SK-N-SH (cell line): ENCODE results near the gene SEC62. TPM values are rescaled to one million over a fixed set of nuclear protein-coding genes. Genes with fewer than 3 reads are reported as not detected.

ENCODE experiments used
- CTCF ChIA-PET: fragments of 300-600, 350-600 bp; formaldehyde crosslinking; extraction: SDS; loops from one replicate; lab custom pipeline; 2021; lab: Yijun Ruan, JAX
- POLR2A ChIA-PET: fragments of 350-600 bp; sonication (Branson Sonifier 250); formaldehyde crosslinking; extraction: SDS; loops from one replicate; lab custom pipeline; 2020; ENCODE audit warnings: antibody characterized with exemption, inconsistent platforms; lab: Yijun Ruan, JAX
- DNase-seq: peaks from one replicate; pipeline ENCODE4 v3.0.0; 2012
- H2AFZ ChIP-seq: fragments of 200-600 bp; sonication (generic); 2 replicates; pipeline ENCODE4 v1.8.1; 2016; ENCODE audit warnings: antibody characterized with exemption, mild to moderate bottlenecking, low read depth
- H3F3A ChIP-seq: fragments of 200-600 bp; sonication (generic); replicated peaks from 2 replicates; pipeline ENCODE3; 2016; ENCODE audit warnings: antibody characterized with exemption, mild to moderate bottlenecking; ENCODE audit not compliant: insufficient read depth
- H3K27ac ChIP-seq, 2 experiments: fragments of 200-500 bp in 1 of 2; fragments of 200-600 bp in 1 of 2; sonication (Bioruptor generic) in 1 of 2; sonication (generic), shearing (Covaris generic) in 1 of 2; 2 replicates each; pipeline versions ENCODE4 v1.5.1 to v1.6.1; 2014 to 2016; ENCODE audit warnings: low read depth in 2 of 2, inconsistent platforms in 1 of 2, low read length in 1 of 2, mild to moderate bottlenecking in 1 of 2, mixed read lengths in 1 of 2
- H3K27me3 ChIP-seq: fragments of 200-600 bp; sonication (generic), shearing (Covaris generic); 2 replicates; pipeline ENCODE4 v1.6.1; 2016; ENCODE audit warnings: mixed run types; ENCODE audit not compliant: insufficient read depth
- H3K36me3 ChIP-seq, 2 experiments: fragments of 200-500 bp in 1 of 2; fragments of 200-600 bp in 1 of 2; sonication (Bioruptor generic) in 1 of 2; sonication (generic) in 1 of 2; replicated peaks in 1 of 2; 2 replicates each; pipeline versions ENCODE3 to v1.5.1; 2014 to 2016; ENCODE audit warnings: low read length in 1 of 2, mild to moderate bottlenecking in 1 of 2; ENCODE audit not compliant: insufficient read depth in 2 of 2, control insufficient read depth in 1 of 2
- H3K4me1 ChIP-seq, 2 experiments: fragments of 200-500 bp in 1 of 2; fragments of 200-600 bp in 1 of 2; sonication (Bioruptor generic) in 1 of 2; sonication (generic), shearing (Covaris generic) in 1 of 2; 2 replicates each; pipeline versions ENCODE4 v1.5.1 to v1.6.1; 2014 to 2016; ENCODE audit warnings: low read depth in 1 of 2, low read length in 1 of 2, mixed run types in 1 of 2; ENCODE audit not compliant: insufficient read depth in 2 of 2, control insufficient read depth in 1 of 2
- H3K4me2 ChIP-seq: fragments of 200-600 bp; sonication (generic), shearing (Covaris generic); 2 replicates; pipeline ENCODE4 v1.6.1; 2017; ENCODE audit warnings: mixed run types
- H3K4me3 ChIP-seq, 2 experiments: fragments of 200-500 bp in 1 of 2; fragments of 200-600 bp in 1 of 2; sonication (Bioruptor generic) in 1 of 2; sonication (generic), shearing (Covaris generic) in 1 of 2; 2 replicates each; pipeline versions ENCODE4 v1.5.1 to v1.8.1; 2014 to 2016; ENCODE audit warnings: low read depth in 2 of 2, inconsistent platforms in 1 of 2, low read length in 1 of 2, mild to moderate bottlenecking in 1 of 2, mixed read lengths in 1 of 2, moderate library complexity in 1 of 2
- H3K79me2 ChIP-seq: fragments of 200-600 bp; sonication (generic); 2 replicates; pipeline ENCODE4 v1.8.1; 2017; ENCODE audit warnings: mild to moderate bottlenecking; ENCODE audit not compliant: insufficient read depth
- H3K9ac ChIP-seq: fragments of 200-600 bp; sonication (generic); 2 replicates; pipeline ENCODE4 v1.6.1; 2017; ENCODE audit warnings: mixed run types
- H3K9me2 ChIP-seq: fragments of 200-600 bp; sonication (generic); 2 replicates; pipeline ENCODE4 v1.6.1; 2017; ENCODE audit warnings: mixed run types
- H3K9me3 ChIP-seq: fragments of 200-600 bp; sonication (generic); 2 replicates; pipeline ENCODE4 v1.6.1; 2017; ENCODE audit warnings: mixed run types, mild to moderate bottlenecking, moderate library complexity
- H4K20me1 ChIP-seq: fragments of 200-600 bp; sonication (generic); 2 replicates; pipeline ENCODE4 v1.6.1; 2017; ENCODE audit warnings: mild to moderate bottlenecking, mixed run types; ENCODE audit not compliant: insufficient read depth
- CHD2 ChIP-seq: fragments of 150-350 bp; IDR thresholded peaks from 2 replicates; pipeline ENCODE4 v1.6.1; 2018; ENCODE audit warnings: low read length; ENCODE audit not compliant: partially characterized antibody
- ELF1 ChIP-seq: IDR thresholded peaks from 2 replicates; pipeline ENCODE4 v1.4.0; 2012
- EP300 ChIP-seq, 2 experiments: IDR thresholded peaks; 2 replicates each; pipeline versions ENCODE4 v1.4.0 to v1.6.1; 2012; ENCODE audit warnings: borderline replicate concordance in 1 of 2, low read depth in 1 of 2, low read length in 1 of 2
- EZH2phosphoT487 ChIP-seq: fragments of 200-600 bp; sonication (generic); IDR thresholded peaks from 2 replicates; pipeline ENCODE4 v1.6.1; 2017; ENCODE audit warnings: low read depth, mixed run types, mild to moderate bottlenecking, antibody characterized with exemption, moderate library complexity, borderline replicate concordance
- FOXJ3 ChIP-seq: sonication (generic); formaldehyde crosslinking; IDR thresholded peaks from 2 replicates; pipeline ENCODE4 v1.5.1; 2020; ENCODE audit warnings: mild to moderate bottlenecking, missing genetic modification reagents
- GABPA ChIP-seq: IDR thresholded peaks from 2 replicates; pipeline ENCODE4 v1.4.0; 2012; ENCODE audit warnings: low read depth, mild to moderate bottlenecking
- IRF3 ChIP-seq: fragments of 150-350 bp; IDR thresholded peaks from 2 replicates; pipeline ENCODE4 v1.6.1; 2016; ENCODE audit warnings: mild to moderate bottlenecking, low read depth, low read length
- JUND ChIP-seq: IDR thresholded peaks from 2 replicates; pipeline ENCODE4 v1.4.0; 2012
- MAX ChIP-seq: IDR thresholded peaks from 2 replicates; pipeline ENCODE4 v1.4.0; 2012; ENCODE audit warnings: low read depth
- NFIC ChIP-seq: IDR thresholded peaks from 2 replicates; pipeline ENCODE4 v1.4.0; 2012; ENCODE audit warnings: borderline replicate concordance
- NRF1 ChIP-seq: IDR thresholded peaks from 2 replicates; pipeline ENCODE4 v1.6.1; 2012; ENCODE audit warnings: low read depth, mild to moderate bottlenecking, low read length
- RAD21 ChIP-seq: IDR thresholded peaks from 2 replicates; pipeline ENCODE4 v1.6.1; 2012; ENCODE audit warnings: mild to moderate bottlenecking, low read length
- REST ChIP-seq: IDR thresholded peaks from 2 replicates; pipeline ENCODE4 v1.6.1; 2012; ENCODE audit warnings: mild to moderate bottlenecking, low read depth, low read length, moderate library complexity
- RFX5 ChIP-seq: IDR thresholded peaks from 2 replicates; pipeline ENCODE4 v1.6.1; 2012; ENCODE audit warnings: mild to moderate bottlenecking, improper control_type of control experiment, low read length
- RXRA ChIP-seq: IDR thresholded peaks from 2 replicates; pipeline ENCODE4 v1.4.0; 2012; ENCODE audit warnings: low read depth, mild to moderate bottlenecking, borderline replicate concordance
- SIN3A ChIP-seq: IDR thresholded peaks from 2 replicates; pipeline ENCODE4 v1.6.1; 2012; ENCODE audit warnings: low read depth, mild to moderate bottlenecking, low read length, moderate library complexity, borderline replicate concordance
- TAF1 ChIP-seq: IDR thresholded peaks from 2 replicates; pipeline ENCODE4 v1.6.1; 2012; ENCODE audit warnings: low read depth, mild to moderate bottlenecking, low read length, moderate library complexity, borderline replicate concordance
- TEAD4 ChIP-seq: IDR thresholded peaks from 2 replicates; pipeline ENCODE4 v1.4.0; 2012; ENCODE audit warnings: mild to moderate bottlenecking, borderline replicate concordance; ENCODE audit not compliant: insufficient read depth
- USF2 ChIP-seq: fragments of 150-350 bp; IDR thresholded peaks from 2 replicates; pipeline ENCODE4 v1.6.1; 2017; ENCODE audit warnings: antibody characterized with exemption, low read length, low read depth, borderline replicate concordance
- ZBTB33 ChIP-seq: IDR thresholded peaks from 2 replicates; pipeline ENCODE4 v1.4.0; 2012; ENCODE audit warnings: low read depth, borderline replicate concordance
- WGBS: methylation state at CpG from one replicate; pipeline ENCODE4 v1.1.6; 2017; ENCODE audit warnings: low lambda C conversion rate; 5-methylcytosine and 5-hydroxymethylcytosine counted together
- polyA plus RNA-seq, 3 experiments: library from polyadenylated mRNA; depleted of rRNA; stranded (reverse); fragments of >200 nt; gene quantifications; 2 replicates each; pipeline ENCODE4 v1.2.3, GENCODE V29; 2012

Gene SEC62
- polyA plus RNA-seq, 1 of the 3 experiments (the other 2 are of a cell fraction), result 15.0 TPM

- TF ChIP-seq NFIC, result no peak
- no peak for TF ChIP-seq ZBTB33
- no peak for TF ChIP-seq CHD2
- TF ChIP-seq USF2, result no peak
- TF ChIP-seq GABPA, result no peak
- TF ChIP-seq FOXJ3 (CRISPR knock-in tag), result no peak
- TF ChIP-seq TAF1, result no peak
- TF ChIP-seq IRF3, result no peak
- TF ChIP-seq MAX, result no peak
- no peak for TF ChIP-seq REST
- no peak for TF ChIP-seq RAD21
- no peak for TF ChIP-seq ELF1
- no peak for TF ChIP-seq RXRA
- no peak for TF ChIP-seq EZH2phosphoT487
- no peak for TF ChIP-seq RFX5
- no peak for TF ChIP-seq EP300 (IDR thresholded peaks at IDR 0.05; ENCODE audit: borderline replicate concordance in 1 of 2, low read depth in 1 of 2, low read length in 1 of 2)
- TF ChIP-seq TEAD4, result no peak
- no peak for TF ChIP-seq NRF1
- no peak for TF ChIP-seq JUND
- TF ChIP-seq SIN3A, result no peak
- TF ChIP-seq, all 33 proteins: peak for 0
- Histone ChIP-seq H3K36me3 (no peaks in the 10 kb centered on the region), H3K4me2 (no peak overlapping the region), H3K4me1 (peaks cover 0 to 12% of the 10 kb centered on the region in 2 experiments; a peak in 1 of 4 replicates), H3K27ac (no peak overlapping the region), H3K27me3 (peaks cover 4% of the 10 kb centered on the region; the same call in 1 of the 2 replicates), H3K79me2 (no peaks in the 10 kb centered on the region), H3K4me3 (no peak overlapping the region), H2AFZ (no peak overlapping the region), H3K9me2 (no peaks in the 10 kb centered on the region), H3F3A (peaks cover 6% of the 10 kb centered on the region), H3K9ac (no peak overlapping the region), H3K9me3 (no peaks in the 10 kb centered on the region), H4K20me1 (no peaks in the 10 kb centered on the region)
- WGBS, result 85% methylated on average over 7 of the region's 8 CpGs
- DNase-seq, result no peak
- ChIA-PET CTCF (interaction anchor here (0.6 kb wide), 1 partner anchor 68 kb away, joined by 4 read pairs; no protein-coding TSS in a partner anchor), POLR2A (no interaction called here)
Measured at GRCh38 chr3:170044795-170045244, 78.2 kb downstream of the SEC62 start.
